Choroid plexus epithelial cell (primary cell): ENCODE results near the gene OAF.

Experiments used
- DNase-seq: peaks from one replicate; pipeline ENCODE4 v3.0.0-alpha.2; 2010; ENCODE audit warnings: low read depth
- H3K4me3 ChIP-seq: 2 replicates; pipeline ENCODE4 v1.5.1; 2011; ENCODE audit warnings: low read depth, mild to moderate bottlenecking, control low read depth, low read length, moderate library complexity
- TF ChIP-seq, protein P1 (sequence below): conservative IDR thresholded peaks from 2 replicates; pipeline ENCODE4 v1.5.1; 2011; ENCODE audit warnings: low read depth, mild to moderate bottlenecking, control low read depth, inconsistent platforms, low read length, moderate library complexity

OAF gene

DNA sequence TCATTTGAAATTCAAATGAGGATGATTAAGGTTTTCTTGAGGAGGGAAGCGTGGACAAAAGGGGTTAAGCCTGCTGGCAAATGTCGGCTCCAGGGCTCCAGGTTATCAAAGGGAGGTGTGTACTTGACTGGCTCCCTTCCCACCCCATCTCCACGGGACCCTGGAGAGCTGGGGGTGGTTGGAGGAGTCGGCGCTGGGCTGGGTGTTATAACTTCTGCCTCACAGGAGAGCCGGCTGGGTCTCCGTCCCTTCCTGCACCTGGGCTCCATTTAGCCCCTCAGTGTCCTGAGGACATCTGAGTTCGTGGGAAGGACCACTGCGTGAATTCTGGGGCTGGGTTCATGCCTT lies 44.7 kb downstream of the OAF start:
- DNase-seq = no peak
- TF ChIP-seq, protein P1, sequence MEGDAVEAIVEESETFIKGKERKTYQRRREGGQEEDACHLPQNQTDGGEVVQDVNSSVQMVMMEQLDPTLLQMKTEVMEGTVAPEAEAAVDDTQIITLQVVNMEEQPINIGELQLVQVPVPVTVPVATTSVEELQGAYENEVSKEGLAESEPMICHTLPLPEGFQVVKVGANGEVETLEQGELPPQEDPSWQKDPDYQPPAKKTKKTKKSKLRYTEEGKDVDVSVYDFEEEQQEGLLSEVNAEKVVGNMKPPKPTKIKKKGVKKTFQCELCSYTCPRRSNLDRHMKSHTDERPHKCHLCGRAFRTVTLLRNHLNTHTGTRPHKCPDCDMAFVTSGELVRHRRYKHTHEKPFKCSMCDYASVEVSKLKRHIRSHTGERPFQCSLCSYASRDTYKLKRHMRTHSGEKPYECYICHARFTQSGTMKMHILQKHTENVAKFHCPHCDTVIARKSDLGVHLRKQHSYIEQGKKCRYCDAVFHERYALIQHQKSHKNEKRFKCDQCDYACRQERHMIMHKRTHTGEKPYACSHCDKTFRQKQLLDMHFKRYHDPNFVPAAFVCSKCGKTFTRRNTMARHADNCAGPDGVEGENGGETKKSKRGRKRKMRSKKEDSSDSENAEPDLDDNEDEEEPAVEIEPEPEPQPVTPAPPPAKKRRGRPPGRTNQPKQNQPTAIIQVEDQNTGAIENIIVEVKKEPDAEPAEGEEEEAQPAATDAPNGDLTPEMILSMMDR = no peak
- no peak overlapping the region for H3K4me3 ChIP-seq

DNA sequence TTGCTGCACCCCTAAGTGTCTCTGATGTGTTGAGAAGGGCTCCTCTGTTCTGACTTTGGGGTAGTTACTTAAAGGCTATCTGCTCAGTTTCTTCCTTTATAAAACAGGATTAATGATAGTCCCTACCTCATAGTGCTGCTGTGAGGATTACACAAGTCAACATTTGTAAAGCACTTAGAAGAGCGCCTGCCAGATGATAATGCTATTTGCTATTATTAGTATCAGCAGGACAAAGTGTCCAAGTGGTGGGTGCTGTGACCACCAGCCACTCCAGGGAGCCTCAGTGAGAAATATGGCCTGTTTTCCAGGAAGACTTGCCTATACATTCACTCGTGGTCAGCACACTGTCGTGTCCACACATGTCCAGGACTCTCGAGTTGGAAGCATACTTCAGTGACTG lies 45.3 kb downstream of the OAF start:
- no peak overlapping the region for H3K4me3 ChIP-seq
- DNase-seq = no peak
- TF ChIP-seq, protein P1 = no peak

DNA sequence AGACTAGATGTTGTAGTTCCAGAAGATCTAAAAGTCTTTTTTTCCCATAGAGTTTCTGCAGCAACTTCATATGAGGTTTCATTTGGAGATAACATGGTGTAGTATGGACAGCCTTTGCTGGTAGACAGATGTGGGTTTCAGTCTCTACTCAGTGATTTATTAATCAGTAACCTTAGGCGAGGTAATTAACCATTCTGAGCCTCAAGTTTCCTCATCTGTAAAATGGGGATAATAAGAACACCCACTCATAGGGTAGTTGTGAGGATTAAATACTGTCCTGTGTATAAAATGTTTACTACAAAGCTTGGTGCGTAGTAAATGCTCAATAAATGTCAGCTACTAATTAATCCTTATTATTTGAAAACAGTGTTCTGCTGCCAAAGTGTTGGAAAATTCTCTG lies 45.9 kb downstream of the OAF start:
- TF ChIP-seq, protein P1 = no peak
- DNase-seq = no peak
- no peak overlapping the region for H3K4me3 ChIP-seq

DNA sequence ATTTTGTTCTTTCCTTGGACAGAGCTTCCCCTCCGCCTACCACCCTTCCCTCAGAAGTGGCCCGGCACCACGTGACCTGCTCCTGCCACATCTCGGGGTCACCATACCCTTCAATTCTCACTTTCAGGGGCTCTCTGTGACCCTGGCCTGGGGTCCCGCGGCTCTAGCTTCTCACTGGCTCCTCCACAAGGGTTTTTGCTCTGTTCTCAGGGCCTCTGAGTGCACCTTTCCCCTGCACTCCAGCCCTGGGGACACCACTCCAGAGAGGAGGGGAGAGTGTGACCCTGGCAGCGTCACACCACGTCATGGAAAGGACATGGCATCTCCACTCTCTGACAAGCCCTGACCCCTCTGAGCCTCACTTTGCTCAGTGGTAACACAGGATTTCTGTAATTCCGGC lies 46.5 kb downstream of the OAF start:
- TF ChIP-seq, protein P1 = no peak
- no peak for DNase-seq
- H3K4me3 ChIP-seq = no peak overlapping the region

DNA sequence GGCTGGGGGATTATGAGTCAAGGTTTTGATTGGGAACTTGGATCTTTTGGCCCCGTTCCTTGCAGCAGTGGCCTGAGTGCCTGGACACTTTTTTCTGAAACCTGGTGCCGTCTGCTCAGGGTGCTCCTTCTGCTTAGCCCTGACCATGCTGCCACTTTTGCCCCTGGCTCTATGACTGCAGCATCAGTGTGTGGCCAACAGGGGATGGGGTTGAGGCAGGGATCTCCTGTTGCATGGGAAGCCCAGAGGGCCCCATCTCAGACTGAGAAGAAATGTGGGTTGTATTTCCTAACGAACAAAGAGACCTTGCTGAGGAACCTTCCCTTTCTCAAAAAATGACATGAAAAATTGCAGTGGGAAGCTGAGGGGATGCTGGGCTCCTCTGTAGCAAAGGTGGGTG lies 47.8 kb downstream of the OAF start:
- H3K4me3 ChIP-seq = no peak overlapping the region
- no peak for DNase-seq
- TF ChIP-seq, protein P1 = no peak

DNA sequence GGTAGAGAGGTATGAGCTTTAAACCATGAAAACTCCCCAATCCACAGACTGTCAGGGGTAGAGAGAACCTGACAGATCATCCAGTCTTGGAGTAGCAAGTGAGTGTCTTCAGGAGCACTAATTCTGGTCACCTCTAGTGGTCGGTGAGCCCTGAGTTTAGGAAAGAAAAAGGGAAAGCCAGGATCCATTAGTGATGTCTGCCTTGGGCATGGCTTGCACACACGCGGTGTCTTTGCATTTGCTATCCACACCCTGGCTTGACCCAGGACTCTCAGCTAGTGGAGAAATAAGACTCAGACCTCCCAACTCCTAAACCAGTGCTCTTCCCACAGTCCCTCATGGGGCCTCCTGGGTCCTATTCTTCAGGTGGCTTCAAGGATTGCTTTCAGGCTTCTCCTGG lies 48.4 kb downstream of the OAF start:
- TF ChIP-seq, protein P1 = no peak
- DNase-seq = no peak
- H3K4me3 ChIP-seq = no peak overlapping the region

DNA sequence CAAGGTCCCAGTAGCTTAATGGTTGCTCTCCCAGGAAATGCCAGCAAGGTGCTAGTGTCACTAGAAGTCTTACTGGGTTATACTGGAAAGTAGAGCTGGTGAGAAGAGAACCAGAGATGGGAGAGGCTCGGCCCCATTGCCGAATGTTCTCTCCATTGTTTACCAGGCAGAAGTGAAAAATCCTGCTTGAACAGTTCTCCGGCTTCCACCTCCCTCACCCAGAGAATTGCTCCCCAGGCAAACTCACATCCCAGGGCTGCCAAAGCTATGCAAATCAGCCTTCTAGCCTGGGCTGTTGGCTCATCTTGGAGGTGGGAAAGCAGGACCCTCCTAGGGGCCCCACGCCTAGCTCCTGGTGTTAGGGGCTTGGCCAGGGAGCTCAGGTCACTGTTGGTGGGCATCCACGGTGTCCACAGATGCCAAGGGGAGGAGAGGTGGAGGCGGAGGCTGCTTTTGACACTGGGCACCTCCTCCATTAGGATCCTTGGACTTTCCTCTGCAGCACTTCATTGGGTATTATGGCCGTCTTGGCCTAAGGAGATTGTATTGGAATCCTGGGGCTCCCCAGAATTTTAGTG lies 49.2 kb downstream of the OAF start:
- DNase-seq = no peak
- TF ChIP-seq, protein P1 = no peak
- no peak overlapping the region for H3K4me3 ChIP-seq
